ENCODE measurements around the gene ADARB1.

GRCh38 chr21:45235488-45235887, 161.1 kb downstream of the ADARB1 start:
- TF ChIP-seq POLR2A (IDR thresholded peaks at IDR 0.05; ENCODE audit: low read depth) (no peak), CTCF (IDR thresholded peaks at IDR 0.05) (no peak), EP300 (IDR thresholded peaks at IDR 0.05) (no peak), POLR2AphosphoS5 (IDR thresholded peaks at IDR 0.05) (no peak)
